ENCODE measurements around the gene ADARB2. TPM values are rescaled to one million over a fixed set of nuclear protein-coding genes. Genes with fewer than 3 reads are reported as not detected.
A peak's percentile ranks its signal among the peaks of the same experiment; 100 is the strongest.

The ADARB2 gene
- total and polyA plus RNA-seq, 8 donors, result 0.41 to 0.92 (median 0.76) TPM

GRCh38 chr10:1646332-1646731, 91.0 kb downstream of the ADARB2 start:
- ATAC-seq (no peak), DNase-seq (no peak)
- Histone ChIP-seq H3K27me3 (peaks cover 0 to 16% of the 10 kb centered on the region in 2 donors), H3K36me3 (no peaks in the 10 kb centered on the region), H3K4me1 (no peaks in the 10 kb centered on the region), H3K4me3 (no peak overlapping the region), H3K9me3 (peaks cover 0 to 1% of the 10 kb centered on the region in 2 donors), H3K27ac (no peak overlapping the region)
- TF ChIP-seq CTCF (IDR thresholded peaks at IDR 0.05), result no peak
- intact Hi-C loops (cut with DNase I), result no loop called here

- no peak for ATAC-seq
- Histone ChIP-seq H3K36me3 (no peaks in the 10 kb centered on the region), H3K9me3 (peaks cover 0 to 1% of the 10 kb centered on the region in 2 donors), H3K27me3 (peaks cover 0 to 16% of the 10 kb centered on the region in 2 donors), H3K4me3 (no peak overlapping the region), H3K4me1 (no peaks in the 10 kb centered on the region), H3K27ac (no peak overlapping the region)
- DNase-seq, result no peak
- no peak for TF ChIP-seq CTCF (IDR thresholded peaks at IDR 0.05)
- intact Hi-C loops (cut with DNase I), result no loop called here
These were observed 91.4 kb downstream of the ADARB2 start for GRCh38 chr10:1645896-1646295.

- DNase-seq (no peak), ATAC-seq (no peak)
- Histone ChIP-seq H3K4me1 (no peaks in the 10 kb centered on the region), H3K27ac (no peak overlapping the region), H3K4me3 (no peak overlapping the region), H3K9me3 (peaks cover 0 to 1% of the 10 kb centered on the region in 2 donors), H3K27me3 (peaks cover 0 to 19% of the 10 kb centered on the region in 2 donors), H3K36me3 (no peaks in the 10 kb centered on the region)
- TF ChIP-seq CTCF (IDR thresholded peaks at IDR 0.05), result no peak
- intact Hi-C loops (cut with DNase I), result no loop called here
These were observed 93.1 kb downstream of the ADARB2 start for GRCh38 chr10:1644191-1644711.

- no peak for TF ChIP-seq CTCF (IDR thresholded peaks at IDR 0.05)
- DNase-seq, result no peak
- Histone ChIP-seq H3K27me3 (peaks cover 0 to 20% of the 10 kb centered on the region in 2 donors), H3K4me1 (no peaks in the 10 kb centered on the region), H3K4me3 (no peak overlapping the region), H3K36me3 (no peaks in the 10 kb centered on the region), H3K27ac (no peak overlapping the region), H3K9me3 (peaks cover 0 to 1% of the 10 kb centered on the region in 2 donors)
- intact Hi-C loops (cut with DNase I), result no loop called here
- no peak for ATAC-seq
These were observed 93.5 kb downstream of the ADARB2 start for GRCh38 chr10:1643908-1644179.

- no peak for TF ChIP-seq CTCF (IDR thresholded peaks at IDR 0.05)
- DNase-seq, result peak in 2 of 4 donors; percentile 53 to 73
- ATAC-seq, result no peak
- no peaks in the 10 kb centered on the region for H3K4me1 ChIP-seq
- peaks cover 0 to 20% of the 10 kb centered on the region in 2 donors for H3K27me3 ChIP-seq
- peaks cover 0 to 1% of the 10 kb centered on the region in 2 donors for H3K9me3 ChIP-seq
- H3K4me3 ChIP-seq, result no peak overlapping the region
- intact Hi-C loops (cut with DNase I), result no loop called here
- H3K27ac ChIP-seq, result no peak overlapping the region
- no peaks in the 10 kb centered on the region for H3K36me3 ChIP-seq
These were observed 94.0 kb downstream of the ADARB2 start for GRCh38 chr10:1643161-1643907.
